Breast epithelium (tissue), 3 donors: ENCODE data around the gene PCP2.

ENCODE experiments used
- CTCF ChIP-seq, 3 donors: fragments of 450-650 bp; IDR thresholded peaks; one replicate each; pipeline ENCODE4 v1.5.1; 2016 to 2017; ENCODE audit warnings: antibody characterized with exemption in 3 of 3, mild to moderate bottlenecking in 3 of 3, moderate library complexity in 3 of 3
- POLR2A ChIP-seq: fragments of 450-650 bp; IDR thresholded peaks from one replicate; pipeline ENCODE4 v1.6.1; 2016; ENCODE audit warnings: antibody characterized with exemption, mild to moderate bottlenecking, moderate library complexity

GRCh38 chr19:7598180-7598579 is 35.3 kb downstream of the PCP2 start:
- no peak for TF ChIP-seq CTCF (IDR thresholded peaks at IDR 0.05)
- no peak for TF ChIP-seq POLR2A
